Naive thymus-derived CD4-positive, alpha-beta T cell (primary cell): ENCODE results near the gene FAM83D. TPM values are rescaled to one million over a fixed set of nuclear protein-coding genes. Genes with fewer than 3 reads are reported as not detected.
A peak's percentile ranks its signal among the peaks of the same experiment; 100 is the strongest.

Experiments used
- ATAC-seq: fragments of 150-1000 bp; cut with Tn5 transposase; 2 replicates; pipeline ENCODE4 v1.10.0; 2021; ENCODE audit warnings: mild to moderate bottlenecking, moderate library complexity
- CTCF ChIA-PET: fragments of 350-600 bp; sonication (Branson Sonifier 250); formaldehyde crosslinking; loops from one replicate; lab custom pipeline; 2021; ENCODE audit warnings: antibody characterized with exemption; lab: Charles Lee
- POLR2A ChIA-PET: fragments of 350-600 bp; sonication (Branson Sonifier 250); formaldehyde crosslinking; loops from one replicate; lab custom pipeline; 2021; ENCODE audit warnings: antibody characterized with exemption, inconsistent platforms; lab: Charles Lee
- DNase-seq, 9 donors: peaks; one replicate each; pipeline versions ENCODE4 v3.0.0 to v3.0.0-alpha.2; 2020 to 2022; ENCODE audit warnings: mixed read lengths in 1 of 9
- H3K27ac ChIP-seq: one replicate; pipeline ENCODE4 v1.7.0; 2013; ENCODE audit warnings: mild to moderate bottlenecking, low read depth, low read length, moderate library complexity
- H3K27me3 ChIP-seq, 2 donors: one replicate each; pipeline ENCODE4 v1.7.0; 2013; ENCODE audit warnings: low read length in 2 of 2, mild to moderate bottlenecking in 2 of 2, moderate library complexity in 2 of 2; ENCODE audit not compliant: control insufficient read depth in 2 of 2, insufficient read depth in 2 of 2
- H3K36me3 ChIP-seq, 3 experiments: 1 replicate in 2 of 3; 2 replicates in 1 of 3; pipeline ENCODE4 v1.7.0; 2013; ENCODE audit warnings: low read length in 3 of 3, mild to moderate bottlenecking in 3 of 3, moderate library complexity in 1 of 3; ENCODE audit not compliant: insufficient read depth in 3 of 3, control insufficient read depth in 2 of 3
- H3K4me1 ChIP-seq, 2 donors: one replicate each; pipeline ENCODE4 v1.7.0; 2013; ENCODE audit warnings: low read length in 2 of 2, mild to moderate bottlenecking in 2 of 2, moderate library complexity in 1 of 2; ENCODE audit not compliant: control insufficient read depth in 2 of 2, insufficient read depth in 2 of 2
- H3K4me3 ChIP-seq: 2 replicates; pipeline ENCODE4 v1.7.0; 2013; ENCODE audit warnings: mild to moderate bottlenecking, low read length
- H3K9me3 ChIP-seq, 3 experiments: 1 replicate in 2 of 3; 2 replicates in 1 of 3; pipeline ENCODE4 v1.7.0; 2013; ENCODE audit warnings: low read length in 3 of 3; ENCODE audit not compliant: control insufficient read depth in 2 of 3
- H3K27ac Mint-ChIP-seq, 9 donors: one replicate each; pipeline ENCODE4 v1.8.0; 2020 to 2022; ENCODE audit warnings: mixed read lengths in 9 of 9, mild to moderate bottlenecking in 8 of 9, moderate library complexity in 5 of 9, inconsistent platforms in 2 of 9
- H3K27me3 Mint-ChIP-seq, 5 donors: one replicate each; pipeline ENCODE4 v1.8.0; 2021 to 2022; ENCODE audit warnings: mixed read lengths in 5 of 5, mild to moderate bottlenecking in 1 of 5
- H3K36me3 Mint-ChIP-seq, 5 donors: one replicate each; pipeline ENCODE4 v1.8.0; 2020 to 2022; ENCODE audit warnings: mixed read lengths in 5 of 5, mild to moderate bottlenecking in 3 of 5, inconsistent platforms in 1 of 5
- H3K4me1 Mint-ChIP-seq, 7 donors: one replicate each; pipeline ENCODE4 v1.8.0; 2020 to 2022; ENCODE audit warnings: mixed read lengths in 7 of 7, mild to moderate bottlenecking in 3 of 7, inconsistent platforms in 1 of 7
- H3K4me3 Mint-ChIP-seq, 10 donors: one replicate each; pipeline ENCODE4 v1.8.0; 2020 to 2022; ENCODE audit warnings: mild to moderate bottlenecking in 10 of 10, mixed read lengths in 10 of 10, moderate library complexity in 6 of 10, inconsistent platforms in 2 of 10
- H3K9me3 Mint-ChIP-seq, 11 donors: one replicate each; pipeline ENCODE4 v1.8.0; 2020 to 2022; ENCODE audit warnings: mixed read lengths in 11 of 11, mild to moderate bottlenecking in 4 of 11, inconsistent platforms in 1 of 11, moderate library complexity in 1 of 11
- intact Hi-C, 2 donors: fragments of 100-400 bp; cut with micrococcal nuclease; formaldehyde crosslinking; loops; one replicate each; pipeline ENCODE4 v1.15.1; 2023
- polyA plus RNA-seq, 2 donors: library from polyadenylated mRNA; unstranded; fragments of 300-500 nt; fragmentation: Illumina TruSeq; gene quantifications; one replicate each; pipeline ENCODE4 v1.2.3, GENCODE V29; 2021
- total RNA-seq, 6 experiments: library from RNA in 5 of 6; stranded (reverse) in 5 of 6; gene quantifications; 1 replicate in 5 of 6; 2 replicates in 1 of 6; pipeline ENCODE4 v1.2.3 and lab custom pipeline; 2021 to 2026

Gene FAM83D
- total and polyA plus RNA-seq, 7 experiments from 2014 or later: 0.82 to 11.1 (median 1.8) TPM

DNA sequence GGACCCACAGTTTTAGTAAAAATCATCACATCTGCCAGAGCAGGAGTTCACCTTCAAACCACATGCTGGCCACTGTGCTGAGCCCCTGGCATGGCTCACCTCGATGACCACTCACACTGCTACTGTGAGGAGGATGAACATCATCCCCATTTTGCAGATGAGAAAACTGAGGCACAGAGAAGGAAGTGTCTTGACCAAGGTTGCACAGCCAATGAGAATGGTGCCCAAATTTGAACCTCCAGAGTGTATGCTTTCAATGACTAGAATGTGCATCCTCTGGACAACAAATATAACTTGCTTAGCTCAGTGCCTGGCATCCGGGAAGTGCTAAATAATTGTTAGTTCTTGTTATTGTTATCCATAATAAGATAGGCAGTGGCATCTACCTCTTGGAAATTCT lies 37.2 kb upstream of the FAM83D start:
- intact Hi-C loops: no loop called here
- peaks cover 0 to 4% (median 0%) of the 10 kb centered on the region in 11 donors for H3K9me3 Mint-ChIP-seq
- Histone ChIP-seq H3K36me3 (peaks cover 0 to 3% (median 0%) of the 10 kb centered on the region in 3 experiments), H3K4me1 (peaks cover 7 to 10% of the 10 kb centered on the region in 2 donors), H3K4me3 (no peak overlapping the region), H3K9me3 (no peaks in the 10 kb centered on the region), H3K27ac (no peak overlapping the region), H3K27me3 (no peaks in the 10 kb centered on the region)
- POLR2A ChIA-PET: no interaction called here
- H3K27ac Mint-ChIP-seq: peak overlapping the region in 5 of 9 donors; percentile 5 to 91 (median 38)
- ATAC-seq (no peak), DNase-seq (no peak)
- H3K36me3 Mint-ChIP-seq: peaks cover 0 to 11% (median 5%) of the 10 kb centered on the region in 5 donors
- CTCF ChIA-PET: no interaction called here
- H3K4me1 Mint-ChIP-seq: peaks cover 17 to 56% (median 23%) of the 10 kb centered on the region in 7 donors
- no peak overlapping the region for H3K4me3 Mint-ChIP-seq
- H3K27me3 Mint-ChIP-seq: no peaks in the 10 kb centered on the region

DNA sequence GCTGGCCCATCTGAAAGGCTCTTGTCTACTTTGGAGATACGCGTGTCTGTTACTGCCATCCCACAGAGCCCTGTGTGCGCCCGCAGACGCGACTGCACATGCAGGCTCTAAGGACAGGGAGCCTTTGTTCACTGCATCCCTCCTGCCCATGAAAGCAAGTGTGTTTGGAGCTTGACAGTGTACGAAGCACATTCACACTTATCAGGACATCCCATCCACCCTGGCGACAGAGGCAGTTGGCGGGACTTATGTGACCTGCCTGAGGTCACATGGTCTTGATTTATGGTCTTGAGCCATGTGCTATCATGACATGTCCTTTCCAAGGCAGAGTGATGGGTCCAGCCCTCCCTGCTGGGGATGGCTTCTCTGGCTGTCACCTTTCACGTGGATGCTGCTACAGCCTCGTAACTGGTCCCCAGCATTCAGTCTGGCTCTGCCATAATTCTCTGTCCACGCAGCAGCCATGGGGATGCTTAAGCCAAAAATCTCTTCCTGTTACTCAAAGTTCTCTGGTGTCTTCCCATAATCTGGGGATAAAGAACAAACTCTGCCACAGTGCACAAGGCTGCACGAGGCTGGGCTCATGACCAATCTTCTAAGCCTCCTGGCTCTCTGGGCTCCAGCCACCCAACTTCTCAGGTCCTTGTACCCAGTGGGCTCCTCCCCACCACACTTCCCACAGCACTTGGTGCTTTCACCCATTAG lies 36.3 kb upstream of the FAM83D start:
- no peak for DNase-seq
- Histone ChIP-seq H3K27me3 (no peaks in the 10 kb centered on the region), H3K4me3 (no peak overlapping the region), H3K4me1 (peaks cover 7 to 10% of the 10 kb centered on the region in 2 donors), H3K36me3 (peaks cover 0 to 6% (median 0%) of the 10 kb centered on the region in 3 experiments), H3K9me3 (no peaks in the 10 kb centered on the region), H3K27ac (no peak overlapping the region)
- Mint-ChIP-seq H3K36me3 (peaks cover 0 to 11% (median 5%) of the 10 kb centered on the region in 5 donors), H3K27ac (peak overlapping the region in 7 of 9 donors; percentile 48 to 91 (median 71)), H3K4me1 (peaks cover 22 to 61% (median 30%) of the 10 kb centered on the region in 7 donors), H3K27me3 (no peaks in the 10 kb centered on the region), H3K4me3 (no peak overlapping the region), H3K9me3 (peaks cover 0 to 4% (median 0%) of the 10 kb centered on the region in 11 donors)
- ChIA-PET CTCF (no interaction called here), POLR2A (interaction anchor here (0.6 kb wide), 1 partner anchor 68 kb away, joined by 4 read pairs; no protein-coding TSS in a partner anchor)
- no peak for ATAC-seq
- intact Hi-C loops: loop anchor here (5.0 kb wide), 2 partner anchors 33 to 48 kb away; no protein-coding TSS in a partner anchor

DNA sequence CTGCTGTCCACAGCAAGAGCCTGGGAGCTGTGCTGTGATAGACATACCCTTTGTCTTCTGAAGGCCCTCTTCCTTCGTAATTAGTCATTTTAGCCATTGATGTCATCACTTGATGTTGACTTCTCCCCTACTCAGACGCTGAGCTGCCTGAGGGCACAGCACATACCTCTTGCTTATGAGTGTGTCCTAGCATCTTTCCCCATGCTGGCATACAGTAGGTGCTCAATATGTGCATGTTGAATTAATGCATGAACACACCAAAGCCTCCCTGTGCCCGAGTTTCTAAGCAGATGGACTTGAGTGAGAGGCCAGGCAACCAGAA lies 35.8 kb upstream of the FAM83D start:
- Mint-ChIP-seq H3K4me1 (peaks cover 22 to 58% (median 30%) of the 10 kb centered on the region in 7 donors), H3K36me3 (peaks cover 0 to 11% (median 5%) of the 10 kb centered on the region in 5 donors), H3K4me3 (no peak overlapping the region), H3K27me3 (no peaks in the 10 kb centered on the region), H3K27ac (peak overlapping the region in 7 of 9 donors; percentile 48 to 91 (median 71)), H3K9me3 (peaks cover 0 to 4% (median 0%) of the 10 kb centered on the region in 11 donors)
- H3K36me3 ChIP-seq: peaks cover 0 to 11% (median 0%) of the 10 kb centered on the region in 3 experiments
- H3K9me3 ChIP-seq: no peaks in the 10 kb centered on the region
- H3K27me3 ChIP-seq: no peaks in the 10 kb centered on the region
- ATAC-seq: no peak
- H3K4me1 ChIP-seq: peaks cover 7 to 10% of the 10 kb centered on the region in 2 donors
- intact Hi-C loops: loop anchor here (5.0 kb wide), 2 partner anchors 33 to 48 kb away; no protein-coding TSS in a partner anchor
- CTCF ChIA-PET: interaction anchor here (1.0 kb wide), 1 partner anchor 138 kb away, joined by 6 read pairs; no protein-coding TSS in a partner anchor
- POLR2A ChIA-PET: interaction anchor here (0.6 kb wide), 1 partner anchor 68 kb away, joined by 4 read pairs; no protein-coding TSS in a partner anchor
- H3K4me3 ChIP-seq: no peak overlapping the region
- DNase-seq: no peak
- no peak overlapping the region for H3K27ac ChIP-seq

DNA sequence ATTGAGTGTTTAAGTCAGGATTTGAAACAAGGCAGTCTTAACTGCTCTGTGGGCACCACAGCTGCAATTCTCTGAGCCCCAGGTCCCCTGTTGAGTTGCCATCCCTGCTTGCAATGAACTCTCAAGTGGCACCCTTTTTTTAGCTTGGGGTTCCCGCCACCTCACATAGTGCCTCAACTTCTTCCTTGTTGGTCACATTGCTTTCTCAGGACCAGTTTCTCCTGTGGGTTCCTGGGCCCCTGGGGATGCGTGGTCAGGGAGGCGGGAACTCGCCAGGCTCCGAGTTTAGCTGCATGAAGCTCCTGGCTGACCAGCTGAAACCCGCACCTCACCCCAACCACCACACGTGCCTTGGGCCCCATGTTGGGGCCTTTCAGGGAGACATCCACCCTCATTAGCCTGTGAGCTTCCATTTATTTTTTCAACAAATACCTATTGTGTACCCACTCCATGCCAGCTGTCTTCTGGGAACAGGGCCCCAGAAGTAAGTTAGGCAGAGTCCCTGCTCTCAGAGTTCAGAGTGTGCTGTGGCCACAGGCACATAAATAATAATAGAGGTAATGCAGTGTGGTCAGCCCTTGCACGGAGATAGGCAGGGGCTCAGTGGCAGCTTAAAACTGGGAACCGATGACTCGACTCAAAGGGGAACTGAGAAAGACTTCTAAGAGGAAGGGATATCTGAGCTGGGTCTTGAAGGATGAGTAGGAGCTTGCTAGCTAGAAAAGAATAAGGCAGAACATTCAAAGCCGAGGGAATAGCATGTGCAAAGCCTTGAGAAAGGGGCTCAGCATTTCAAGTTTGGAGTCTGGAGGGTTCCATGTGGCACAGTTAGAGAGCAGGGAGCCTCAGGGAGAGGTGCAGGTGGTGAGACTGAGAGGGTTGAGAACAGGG lies 33.9 kb upstream of the FAM83D start:
- peaks cover 0 to 12% (median 5%) of the 10 kb centered on the region in 5 donors for H3K36me3 Mint-ChIP-seq
- H3K4me1 Mint-ChIP-seq: peaks cover 21 to 59% (median 29%) of the 10 kb centered on the region in 7 donors
- CTCF ChIA-PET: interaction anchor here (0.6 to 3.4 kb wide), 29 partner anchors 9 to 264 kb away, joined by 3 to 23 read pairs (median 4); partner anchors contain the start of gene PPP1R16B
- POLR2A ChIA-PET: interaction anchor here (0.5 to 1.5 kb wide), 4 partner anchors 13 to 17 kb away, joined by 4 to 10 read pairs (median 4); no protein-coding TSS in a partner anchor
- intact Hi-C loops: loop anchor here (2.0 to 5.0 kb wide), 3 partner anchors 35 to 144 kb away; partner anchors contain the start of gene ACTR5 (in 2 of the 2)
- Histone ChIP-seq H3K4me3 (no peak overlapping the region), H3K4me1 (peaks cover 7 to 10% of the 10 kb centered on the region in 2 donors), H3K27ac (no peak overlapping the region), H3K36me3 (peaks cover 0 to 30% (median 4%) of the 10 kb centered on the region in 3 experiments), H3K27me3 (no peaks in the 10 kb centered on the region), H3K9me3 (no peaks in the 10 kb centered on the region)
- ATAC-seq (no peak), DNase-seq (no peak)
- H3K4me3 Mint-ChIP-seq: peak overlapping the region in 2 of 10 donors; percentile 11 to 50
- no peaks in the 10 kb centered on the region for H3K9me3 Mint-ChIP-seq
- H3K27ac Mint-ChIP-seq: peak overlapping the region; percentile 14 to 94 (median 79)
- H3K27me3 Mint-ChIP-seq: no peaks in the 10 kb centered on the region

DNA sequence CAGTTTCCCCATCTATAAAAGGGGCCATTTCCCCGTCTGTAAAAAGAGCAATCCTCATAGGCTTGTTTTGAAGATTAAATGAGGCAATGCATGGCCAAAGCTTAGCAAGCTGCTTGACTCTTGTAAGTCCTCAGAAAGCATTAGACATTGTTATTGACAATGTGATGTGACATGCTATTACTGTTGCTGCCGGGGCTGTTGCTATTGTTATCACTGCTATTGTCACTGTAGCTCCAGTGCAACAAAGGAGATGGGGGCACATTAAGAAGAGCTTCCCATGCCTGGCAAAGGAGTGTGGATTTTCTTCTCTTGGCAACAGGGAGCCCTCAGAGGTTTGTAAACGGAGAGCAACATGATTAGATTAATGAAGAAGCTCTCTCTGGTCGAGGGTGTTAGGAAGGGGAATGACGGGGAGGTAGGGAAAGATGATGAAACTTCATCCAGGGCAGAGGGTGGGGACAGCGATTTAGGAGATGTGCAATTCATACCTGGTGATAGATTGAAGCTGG lies 33.1 kb upstream of the FAM83D start:
- Histone ChIP-seq H3K27me3 (no peaks in the 10 kb centered on the region), H3K4me3 (no peak overlapping the region), H3K36me3 (peaks cover 0 to 38% (median 11%) of the 10 kb centered on the region in 3 experiments), H3K27ac (peak overlapping the region; percentile 42), H3K9me3 (no peaks in the 10 kb centered on the region), H3K4me1 (peaks cover 7 to 10% of the 10 kb centered on the region in 2 donors)
- Mint-ChIP-seq H3K36me3 (peaks cover 0 to 16% (median 12%) of the 10 kb centered on the region in 5 donors), H3K4me1 (peaks cover 21 to 56% (median 29%) of the 10 kb centered on the region in 7 donors), H3K4me3 (peak overlapping the region in 9 of 10 donors; percentile 0 to 64 (median 39)), H3K27me3 (no peaks in the 10 kb centered on the region), H3K9me3 (no peaks in the 10 kb centered on the region), H3K27ac (peak overlapping the region; percentile 14 to 94 (median 79))
- DNase-seq (no peak), ATAC-seq (no peak)
- intact Hi-C loops: loop anchor here (1.0 to 5.0 kb wide), 8 partner anchors 18 to 247 kb away; partner anchors contain the start of genes ACTR5 (in 2 of the 2) and PPP1R16B (in 2 of the 2)
- ChIA-PET CTCF (interaction anchor here (0.6 to 3.4 kb wide), 31 partner anchors 10 to 260 kb away, joined by 3 to 23 read pairs (median 4); partner anchors contain the start of gene PPP1R16B), POLR2A (interaction anchor here (0.8 to 1.5 kb wide), 4 partner anchors 10 to 88 kb away, joined by 3 to 5 read pairs (median 4); partner anchors contain the start of gene PPP1R16B)
